AG09309 (cell line): Measurements from ENCODE around the gene ASXL1.
"Not testable (repeated sequence)": the region's sequence is repeated elsewhere in the genome, so short reads cannot be mapped to it uniquely, and the experiment has no call there.

Experiments
- DNase-seq: peaks from one replicate; pipeline ENCODE4 v3.0.0-alpha.2; 2010; ENCODE audit warnings: low read depth
- H3K4me3 ChIP-seq: 2 replicates; pipeline ENCODE4 v1.5.1; 2011; ENCODE audit warnings: mild to moderate bottlenecking, low read depth, low read length, moderate library complexity; ENCODE audit not compliant: control insufficient read depth
- CTCF ChIP-seq: IDR thresholded peaks from 2 replicates; pipeline ENCODE4 v1.5.1; 2011; ENCODE audit warnings: mild to moderate bottlenecking, low read depth, low read length, inconsistent platforms; ENCODE audit not compliant: insufficient read depth, control insufficient read depth; ENCODE audit errors: missing control alignments

ASXL1 gene

DNA sequence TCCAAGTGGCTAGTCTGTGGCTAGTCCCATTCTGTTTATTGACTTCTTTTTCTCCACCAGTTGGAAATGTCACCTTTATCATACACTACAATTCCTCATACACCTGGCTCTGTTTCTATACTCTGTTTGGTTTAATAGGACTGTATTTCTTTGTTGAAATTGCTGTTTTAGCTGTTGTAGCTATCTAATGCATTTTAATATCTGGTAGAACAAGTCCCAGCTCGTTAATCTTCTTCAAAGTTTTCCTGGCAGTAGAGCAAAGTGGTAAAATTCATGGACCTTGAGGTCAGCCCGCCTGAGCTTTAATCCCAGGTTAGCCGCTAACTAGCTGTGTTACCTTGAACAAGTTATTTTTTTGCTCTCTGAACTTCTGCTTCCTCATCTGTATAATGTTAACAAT lies 9.9 kb upstream of the ASXL1 start:
- TF ChIP-seq CTCF: no peak
- DNase-seq: no peak
- H3K4me3 ChIP-seq: no peak overlapping the region

DNA sequence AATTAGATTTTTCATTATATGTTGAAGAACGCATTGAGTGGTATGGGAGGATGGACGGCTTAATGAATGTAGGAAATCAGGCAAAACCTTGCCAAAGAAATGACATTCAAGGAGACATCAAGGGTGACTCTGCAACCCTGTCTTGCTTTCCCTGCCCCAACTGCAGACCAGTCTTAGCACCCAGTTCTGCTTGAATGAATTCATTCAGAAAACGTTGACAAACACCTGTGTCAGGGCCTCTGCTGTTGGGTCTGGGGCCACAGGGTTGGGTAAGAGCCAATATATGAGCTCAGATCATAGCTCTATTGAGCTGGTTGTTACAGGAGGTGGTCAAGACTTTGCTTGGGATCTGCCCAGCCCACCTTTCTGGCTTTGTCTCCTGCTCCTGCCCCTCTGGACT lies 7.7 kb upstream of the ASXL1 start:
- H3K4me3 ChIP-seq: no peak overlapping the region
- DNase-seq: no peak
- no peak for TF ChIP-seq CTCF

GRCh38 chr20:32352121-32352720 lies 5.9 kb upstream of the ASXL1 start:
- no peak for DNase-seq
- no peak overlapping the region for H3K4me3 ChIP-seq
- no peak for TF ChIP-seq CTCF

- no peak for DNase-seq
- no peak for TF ChIP-seq CTCF
- H3K4me3 ChIP-seq: no peak overlapping the region
Observed at GRCh38 chr20:32353848-32354496, 4.2 kb upstream of the ASXL1 start.

DNA sequence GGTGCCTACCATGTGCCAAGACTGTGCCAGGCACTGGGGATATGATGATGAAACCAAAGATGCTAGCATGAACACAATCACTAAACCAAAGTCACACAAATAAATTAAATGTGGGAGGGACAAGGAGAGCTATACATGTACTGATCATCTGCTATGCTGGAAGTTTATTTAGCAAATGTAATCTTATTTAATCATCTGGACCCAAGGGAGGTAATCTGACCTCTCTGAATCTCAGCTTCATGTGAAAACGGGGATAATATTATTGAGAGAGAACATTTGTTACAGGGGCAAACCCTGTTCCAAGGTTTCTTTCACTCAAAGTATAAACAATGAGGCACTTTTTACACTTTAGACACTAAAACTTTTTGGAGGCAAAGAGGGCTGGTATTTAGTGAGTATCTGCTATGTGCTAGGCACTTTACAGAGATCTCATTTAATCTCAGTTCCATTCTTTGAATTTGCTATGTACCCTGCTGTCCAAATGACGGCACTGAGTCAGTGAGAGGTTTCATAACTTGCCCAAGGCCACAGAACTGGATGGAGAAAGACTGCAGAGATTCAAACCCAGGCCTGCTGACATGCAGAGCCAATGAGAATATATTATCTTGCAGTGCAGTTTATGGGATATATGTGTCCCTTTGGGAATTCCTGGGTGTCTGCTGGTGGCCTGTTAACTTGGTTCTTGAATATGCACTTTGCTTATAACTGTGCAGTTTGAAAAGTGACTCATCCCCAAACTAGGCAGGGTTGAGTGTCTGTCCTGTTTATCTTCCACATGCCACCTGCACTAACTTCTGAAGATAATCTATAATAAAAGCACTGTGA lies 3.3 kb upstream of the ASXL1 start:
- DNase-seq: no peak
- no peak for TF ChIP-seq CTCF
- no peak overlapping the region for H3K4me3 ChIP-seq

DNA sequence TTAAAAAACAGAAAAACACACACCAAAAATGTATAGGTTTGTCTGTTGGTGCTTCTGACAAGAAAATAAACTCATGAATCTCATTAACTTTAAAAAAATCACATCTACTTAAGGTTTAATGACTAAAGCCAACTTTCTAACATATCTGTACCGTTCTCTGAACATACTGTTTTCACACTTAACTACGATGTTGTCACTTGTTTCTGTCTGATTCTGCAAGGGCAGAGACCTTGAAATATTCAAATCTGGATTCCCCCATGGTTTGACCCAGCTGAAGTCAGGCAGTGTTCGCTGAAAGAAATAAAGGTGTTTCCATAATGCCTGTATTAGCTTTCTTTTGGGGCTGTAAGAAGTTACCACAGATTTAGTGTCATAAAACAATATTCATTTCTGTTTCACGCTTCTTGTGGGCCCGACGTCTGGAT lies 2.7 kb upstream of the ASXL1 start:
- H3K4me3 ChIP-seq: no peak overlapping the region
- DNase-seq: no peak
- no peak for TF ChIP-seq CTCF

- H3K4me3 ChIP-seq, DNase-seq: not testable (repeated sequence)
Observed at GRCh38 chr20:32355907-32356621, 2.1 kb upstream of the ASXL1 start.
